ENCODE measurements around the gene ZNF488. TPM values are rescaled to one million over a fixed set of nuclear protein-coding genes. Genes with fewer than 3 reads are reported as not detected.

The ZNF488 gene
- total and polyA plus RNA-seq, 2 donors (not counting 1 experiment from before 2014, with no cell fraction given): 0.07 TPM; not detected in 1

DNA sequence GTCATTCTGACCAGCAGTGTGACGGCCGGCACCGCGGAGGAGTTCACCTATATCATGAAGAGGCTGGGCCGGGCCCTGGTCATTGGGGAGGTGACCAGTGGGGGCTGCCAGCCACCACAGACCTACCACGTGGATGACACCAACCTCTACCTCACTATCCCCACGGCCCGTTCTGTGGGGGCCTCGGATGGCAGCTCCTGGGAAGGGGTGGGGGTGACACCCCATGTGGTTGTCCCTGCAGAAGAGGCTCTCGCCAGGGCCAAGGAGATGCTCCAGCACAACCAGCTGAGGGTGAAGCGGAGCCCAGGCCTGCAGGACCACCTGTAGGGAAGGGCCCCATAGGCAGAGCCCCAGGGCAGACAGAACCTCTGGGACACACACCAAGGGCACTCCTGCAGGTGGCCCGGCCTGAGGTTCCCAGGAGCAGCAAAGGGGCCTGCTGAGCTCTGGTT, 26.9 kb downstream of the ZNF488 start:
- H3K27me3 ChIP-seq (ENCODE audit: control insufficient read depth, insufficient read depth, low read length): peaks cover 2% of the 10 kb centered on the region
- no peaks in the 10 kb centered on the region for H3K4me1 ChIP-seq (ENCODE audit: control insufficient read depth, extremely low read depth, insufficient read depth, low read length)
- no peaks in the 10 kb centered on the region for H4K20me1 ChIP-seq (ENCODE audit: control insufficient read depth, extremely low read depth, insufficient read depth, low read length)
- H3K4me2 ChIP-seq (ENCODE audit: extremely low read depth, insufficient read depth, low read length): no peak overlapping the region
- no peak for DNase-seq (ENCODE audit: low read depth in 2 of 2)
- H3K79me2 ChIP-seq (ENCODE audit: control insufficient read depth, insufficient read depth, low read length): no peaks in the 10 kb centered on the region
- H3K27ac ChIP-seq (ENCODE audit: insufficient read depth, low read length): no peak overlapping the region
- no peak overlapping the region for H2AFZ ChIP-seq (ENCODE audit: low read length)
- no peak overlapping the region for H3K9ac ChIP-seq (ENCODE audit: insufficient read depth, low read length)
- no peak overlapping the region for H3K4me3 ChIP-seq (replicated peaks in 1 of 4; ENCODE audit: control extremely low read depth in 1 of 4, insufficient read depth in 1 of 4, low read depth in 3 of 4, low read length in 4 of 4)
- H3K9me3 ChIP-seq (ENCODE audit: control insufficient read depth, insufficient read depth, low read depth, low read length): no peaks in the 10 kb centered on the region
- no peak for TF ChIP-seq EZH2 (IDR thresholded peaks at IDR 0.05; ENCODE audit: low read length, missing control alignments)
- TF ChIP-seq CTCF (conservative IDR thresholded peaks at IDR 0.05 in 1 of 2, IDR thresholded peaks at IDR 0.05 in 1 of 2; ENCODE audit: low read depth in 1 of 2, low read length in 2 of 2): no peak
- no peaks in the 10 kb centered on the region for H3K36me3 ChIP-seq (ENCODE audit: control insufficient read depth, insufficient read depth, low read length)

GRCh38 chr10:47356708-47357107, 27.4 kb downstream of the ZNF488 start:
- H3K79me2 ChIP-seq (ENCODE audit: control insufficient read depth, insufficient read depth, low read length): no peaks in the 10 kb centered on the region
- H2AFZ ChIP-seq (ENCODE audit: low read length): no peak overlapping the region
- H3K9me3 ChIP-seq (ENCODE audit: control insufficient read depth, insufficient read depth, low read depth, low read length): no peaks in the 10 kb centered on the region
- no peaks in the 10 kb centered on the region for H3K4me1 ChIP-seq (ENCODE audit: control insufficient read depth, extremely low read depth, insufficient read depth, low read length)
- peaks cover 2% of the 10 kb centered on the region for H3K27me3 ChIP-seq (ENCODE audit: control insufficient read depth, insufficient read depth, low read length)
- no peak overlapping the region for H3K9ac ChIP-seq (ENCODE audit: insufficient read depth, low read length)
- no peaks in the 10 kb centered on the region for H3K36me3 ChIP-seq (ENCODE audit: control insufficient read depth, insufficient read depth, low read length)
- no peak overlapping the region for H3K27ac ChIP-seq (ENCODE audit: insufficient read depth, low read length)
- TF ChIP-seq EZH2 (IDR thresholded peaks at IDR 0.05; ENCODE audit: low read length, missing control alignments) (no peak), CTCF (conservative IDR thresholded peaks at IDR 0.05 in 1 of 2, IDR thresholded peaks at IDR 0.05 in 1 of 2; ENCODE audit: low read depth in 1 of 2, low read length in 2 of 2) (no peak)
- no peaks in the 10 kb centered on the region for H4K20me1 ChIP-seq (ENCODE audit: control insufficient read depth, extremely low read depth, insufficient read depth, low read length)
- DNase-seq (ENCODE audit: low read depth in 2 of 2): no peak
- H3K4me2 ChIP-seq (ENCODE audit: extremely low read depth, insufficient read depth, low read length): no peak overlapping the region
- H3K4me3 ChIP-seq (replicated peaks in 1 of 4; ENCODE audit: control extremely low read depth in 1 of 4, insufficient read depth in 1 of 4, low read depth in 3 of 4, low read length in 4 of 4): no peak overlapping the region

- no peaks in the 10 kb centered on the region for H3K36me3 ChIP-seq (ENCODE audit: control insufficient read depth, insufficient read depth, low read length)
- H4K20me1 ChIP-seq (ENCODE audit: control insufficient read depth, extremely low read depth, insufficient read depth, low read length): no peaks in the 10 kb centered on the region
- no peak overlapping the region for H3K4me2 ChIP-seq (ENCODE audit: extremely low read depth, insufficient read depth, low read length)
- no peaks in the 10 kb centered on the region for H3K4me1 ChIP-seq (ENCODE audit: control insufficient read depth, extremely low read depth, insufficient read depth, low read length)
- no peak overlapping the region for H3K27ac ChIP-seq (ENCODE audit: insufficient read depth, low read length)
- DNase-seq (ENCODE audit: low read depth in 2 of 2): no peak
- H2AFZ ChIP-seq (ENCODE audit: low read length): no peak overlapping the region
- H3K9ac ChIP-seq (ENCODE audit: insufficient read depth, low read length): no peak overlapping the region
- H3K79me2 ChIP-seq (ENCODE audit: control insufficient read depth, insufficient read depth, low read length): no peaks in the 10 kb centered on the region
- peaks cover 2% of the 10 kb centered on the region for H3K27me3 ChIP-seq (ENCODE audit: control insufficient read depth, insufficient read depth, low read length)
- TF ChIP-seq EZH2 (IDR thresholded peaks at IDR 0.05; ENCODE audit: low read length, missing control alignments) (no peak), CTCF (conservative IDR thresholded peaks at IDR 0.05 in 1 of 2, IDR thresholded peaks at IDR 0.05 in 1 of 2; ENCODE audit: low read depth in 1 of 2, low read length in 2 of 2) (no peak)
- H3K4me3 ChIP-seq (replicated peaks in 1 of 4; ENCODE audit: control extremely low read depth in 1 of 4, insufficient read depth in 1 of 4, low read depth in 3 of 4, low read length in 4 of 4): no peak overlapping the region
- no peaks in the 10 kb centered on the region for H3K9me3 ChIP-seq (ENCODE audit: control insufficient read depth, insufficient read depth, low read depth, low read length)
Measured at GRCh38 chr10:47354900-47355299, 29.2 kb downstream of the ZNF488 start.
